ENCODE results near the gene ADGRE2. TPM values are rescaled to one million over a fixed set of nuclear protein-coding genes. Genes with fewer than 3 reads are reported as not detected.
"Not testable (repeated sequence)": the region's sequence is repeated elsewhere in the genome, so short reads cannot be mapped to it uniquely, and the experiment has no call there.

Gene ADGRE2
- total and polyA plus RNA-seq, 2 donors: 0.90 to 2.2 TPM

GRCh38 chr19:14772467-14772866, 5.9 kb downstream of the ADGRE2 start:
- no peak for DNase-seq (ENCODE audit: extremely low spot score)
- Histone ChIP-seq H3K4me1 (ENCODE audit: insufficient read depth) (no peaks in the 10 kb centered on the region), H3K27ac (ENCODE audit: low read depth) (no peak overlapping the region), H3K36me3 (ENCODE audit: insufficient read depth) (no peaks in the 10 kb centered on the region), H3K4me3 (ENCODE audit: low read depth, low read length) (no peak overlapping the region)
- 82% methylated on average over 8 of the region's 8 CpGs for WGBS

- H3K36me3 ChIP-seq (ENCODE audit: insufficient read depth): no peaks in the 10 kb centered on the region
- no peak overlapping the region for H3K27ac ChIP-seq (ENCODE audit: low read depth)
These were observed 7.2 kb downstream of the ADGRE2 start for GRCh38 chr19:14770944-14771839.

GRCh38 chr19:14770136-14770535, 8.2 kb downstream of the ADGRE2 start:
- WGBS: 81% methylated on average over 5 of the region's 5 CpGs
- Histone ChIP-seq H3K36me3 (ENCODE audit: insufficient read depth) (no peaks in the 10 kb centered on the region), H3K4me1 (ENCODE audit: insufficient read depth) (no peaks in the 10 kb centered on the region), H3K27ac (ENCODE audit: low read depth) (no peak overlapping the region), H3K4me3 (ENCODE audit: low read depth, low read length) (no peak overlapping the region)
- no peak for DNase-seq (ENCODE audit: extremely low spot score)

More at GRCh38 chr19:14770944-14771839, 7.2 kb downstream of the ADGRE2 start:
- DNase-seq (ENCODE audit: extremely low spot score): no peak
- WGBS: 69% methylated on average over 11 of the region's 11 CpGs
- Histone ChIP-seq H3K4me1 (ENCODE audit: insufficient read depth) (no peaks in the 10 kb centered on the region), H3K4me3 (ENCODE audit: low read depth, low read length) (no peak overlapping the region)

GRCh38 chr19:14769201-14769600, 9.2 kb downstream of the ADGRE2 start:
- Histone ChIP-seq H3K27ac (ENCODE audit: low read depth) (no peak overlapping the region), H3K4me3 (ENCODE audit: low read depth, low read length) (no peak overlapping the region), H3K4me1 (ENCODE audit: insufficient read depth) (no peaks in the 10 kb centered on the region), H3K36me3 (ENCODE audit: insufficient read depth) (no peaks in the 10 kb centered on the region)
- WGBS: 87% methylated on average over 5 of the region's 5 CpGs
- DNase-seq (ENCODE audit: extremely low spot score): no peak

GRCh38 chr19:14768001-14768400, 10.4 kb downstream of the ADGRE2 start:
- Histone ChIP-seq H3K4me1 (ENCODE audit: insufficient read depth) (no peaks in the 10 kb centered on the region), H3K36me3 (ENCODE audit: insufficient read depth) (no peaks in the 10 kb centered on the region), H3K4me3 (ENCODE audit: low read depth, low read length) (no peak overlapping the region), H3K27ac (ENCODE audit: low read depth) (no peak overlapping the region)
- no peak for DNase-seq (ENCODE audit: extremely low spot score)
- WGBS: 84% methylated on average over 2 of the region's 2 CpGs

GRCh38 chr19:14767466-14767971, 10.8 kb downstream of the ADGRE2 start:
- DNase-seq (ENCODE audit: extremely low spot score): no peak
- WGBS: 78% methylated on average over 2 of the region's 2 CpGs
- H3K4me1 ChIP-seq (ENCODE audit: insufficient read depth): no peaks in the 10 kb centered on the region

GRCh38 chr19:14765841-14766240, 12.5 kb downstream of the ADGRE2 start:
- DNase-seq (ENCODE audit: extremely low spot score); H3K27ac ChIP-seq (ENCODE audit: low read depth); H3K4me3 ChIP-seq (ENCODE audit: low read depth, low read length); H3K36me3 ChIP-seq (ENCODE audit: insufficient read depth); H3K4me1 ChIP-seq (ENCODE audit: insufficient read depth): not testable (repeated sequence)
- WGBS: 79% methylated on average over 15 of the region's 15 CpGs

More at GRCh38 chr19:14767466-14767971, 10.8 kb downstream of the ADGRE2 start:
- no peaks in the 10 kb centered on the region for H3K36me3 ChIP-seq (ENCODE audit: insufficient read depth)
- no peak overlapping the region for H3K27ac ChIP-seq (ENCODE audit: low read depth)
- no peak overlapping the region for H3K4me3 ChIP-seq (ENCODE audit: low read depth, low read length)

GRCh38 chr19:14765403-14765802, 13.0 kb downstream of the ADGRE2 start:
- H3K27ac ChIP-seq (ENCODE audit: low read depth); DNase-seq (ENCODE audit: extremely low spot score); H3K4me1 ChIP-seq (ENCODE audit: insufficient read depth); H3K4me3 ChIP-seq (ENCODE audit: low read depth, low read length); H3K36me3 ChIP-seq (ENCODE audit: insufficient read depth): not testable (repeated sequence)
- WGBS: 85% methylated on average over 6 of the region's 18 CpGs

GRCh38 chr19:14764401-14764800, 14.0 kb downstream of the ADGRE2 start:
- Histone ChIP-seq H3K27ac (ENCODE audit: low read depth) (no peak overlapping the region), H3K4me1 (ENCODE audit: insufficient read depth) (no peaks in the 10 kb centered on the region), H3K4me3 (ENCODE audit: low read depth, low read length) (no peak overlapping the region), H3K36me3 (ENCODE audit: insufficient read depth) (no peaks in the 10 kb centered on the region)
- WGBS: 85% methylated on average over 9 of the region's 9 CpGs
- no peak for DNase-seq (ENCODE audit: extremely low spot score)

GRCh38 chr19:14763497-14764145, 14.7 kb downstream of the ADGRE2 start:
- 72% methylated on average over 4 of the region's 4 CpGs for WGBS
- no peak for DNase-seq (ENCODE audit: extremely low spot score)
- Histone ChIP-seq H3K27ac (ENCODE audit: low read depth) (no peak overlapping the region), H3K4me1 (ENCODE audit: insufficient read depth) (no peaks in the 10 kb centered on the region), H3K4me3 (ENCODE audit: low read depth, low read length) (no peak overlapping the region), H3K36me3 (ENCODE audit: insufficient read depth) (no peaks in the 10 kb centered on the region)

- no peak overlapping the region for H3K4me3 ChIP-seq (ENCODE audit: low read depth, low read length)
- H3K27ac ChIP-seq (ENCODE audit: low read depth): no peak overlapping the region
- H3K4me1 ChIP-seq (ENCODE audit: insufficient read depth): no peaks in the 10 kb centered on the region
- DNase-seq (ENCODE audit: extremely low spot score): no peak
- 84% methylated on average over 2 of the region's 2 CpGs for WGBS
- H3K36me3 ChIP-seq (ENCODE audit: insufficient read depth): no peaks in the 10 kb centered on the region
These were observed 16.2 kb downstream of the ADGRE2 start for GRCh38 chr19:14762111-14762510.

- no peak overlapping the region for H3K27ac ChIP-seq (ENCODE audit: low read depth)
- no peak overlapping the region for H3K4me3 ChIP-seq (ENCODE audit: low read depth, low read length)
- no peaks in the 10 kb centered on the region for H3K4me1 ChIP-seq (ENCODE audit: insufficient read depth)
- DNase-seq (ENCODE audit: extremely low spot score): no peak
- H3K36me3 ChIP-seq (ENCODE audit: insufficient read depth): no peaks in the 10 kb centered on the region
- 72% methylated on average over 5 of the region's 5 CpGs for WGBS
These were observed 16.8 kb downstream of the ADGRE2 start for GRCh38 chr19:14761607-14762006.

- Histone ChIP-seq H3K36me3 (ENCODE audit: insufficient read depth) (no peaks in the 10 kb centered on the region), H3K4me1 (ENCODE audit: insufficient read depth) (no peaks in the 10 kb centered on the region), H3K4me3 (ENCODE audit: low read depth, low read length) (no peak overlapping the region), H3K27ac (ENCODE audit: low read depth) (no peak overlapping the region)
- DNase-seq (ENCODE audit: extremely low spot score): no peak
- 21% methylated on average over 16 of the region's 16 CpGs for WGBS
These were observed 19.5 kb downstream of the ADGRE2 start for GRCh38 chr19:14758816-14759215.

GRCh38 chr19:14748601-14749000, 29.8 kb downstream of the ADGRE2 start:
- Histone ChIP-seq H3K4me1 (ENCODE audit: insufficient read depth) (no peaks in the 10 kb centered on the region), H3K4me3 (ENCODE audit: low read depth, low read length) (no peak overlapping the region), H3K36me3 (ENCODE audit: insufficient read depth) (no peaks in the 10 kb centered on the region), H3K27ac (ENCODE audit: low read depth) (no peak overlapping the region)
- 78% methylated on average over 6 of the region's 6 CpGs for WGBS
- DNase-seq (ENCODE audit: extremely low spot score): no peak
